Activated CD4-positive, alpha-beta T cell treated with anti-CD3 and anti-CD28 coated beads, Interleukin-2, amount 50 U/mL, for 24 hours (primary cell): Measurements from ENCODE around the gene POLE3.
"Not testable (repeated sequence)": the region's sequence is repeated elsewhere in the genome, so short reads cannot be mapped to it uniquely, and the experiment has no call there.

Source experiments
- DNase-seq, 2 donors: peaks; one replicate each; pipeline ENCODE4 v3.0.0-alpha.2; 2020; ENCODE audit warnings: low read depth in 1 of 2, low spot score in 1 of 2

POLE3 gene, protein sequence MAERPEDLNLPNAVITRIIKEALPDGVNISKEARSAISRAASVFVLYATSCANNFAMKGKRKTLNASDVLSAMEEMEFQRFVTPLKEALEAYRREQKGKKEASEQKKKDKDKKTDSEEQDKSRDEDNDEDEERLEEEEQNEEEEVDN

GRCh38 chr9:113410207-113410864, at the start of gene POLE3, which contains the start of gene C9orf43:
TSS of gene POLE3 (minus strand) at chr9:113410675. CDS start at chr9:113410293, 382 bp downstream.
TSS of gene C9orf43 (plus strand) at chr9:113410747. CDS start at chr9:113413494, 2,747 bp downstream.
- peak; percentile 92 to 93 for DNase-seq

GRCh38 chr9:113456235-113456634, 45.8 kb upstream of the POLE3 start:
- no peak for DNase-seq

GRCh38 chr9:113454914-113455761, 44.7 kb upstream of the POLE3 start:
- DNase-seq = no peak

- DNase-seq = no peak
These were observed 41.7 kb upstream of the POLE3 start for GRCh38 chr9:113452113-113452605.

GRCh38 chr9:113449376-113449775, 38.9 kb upstream of the POLE3 start:
- no peak for DNase-seq

- DNase-seq = no peak
These were observed 35.9 kb upstream of the POLE3 start for GRCh38 chr9:113446323-113446740.

DNA sequence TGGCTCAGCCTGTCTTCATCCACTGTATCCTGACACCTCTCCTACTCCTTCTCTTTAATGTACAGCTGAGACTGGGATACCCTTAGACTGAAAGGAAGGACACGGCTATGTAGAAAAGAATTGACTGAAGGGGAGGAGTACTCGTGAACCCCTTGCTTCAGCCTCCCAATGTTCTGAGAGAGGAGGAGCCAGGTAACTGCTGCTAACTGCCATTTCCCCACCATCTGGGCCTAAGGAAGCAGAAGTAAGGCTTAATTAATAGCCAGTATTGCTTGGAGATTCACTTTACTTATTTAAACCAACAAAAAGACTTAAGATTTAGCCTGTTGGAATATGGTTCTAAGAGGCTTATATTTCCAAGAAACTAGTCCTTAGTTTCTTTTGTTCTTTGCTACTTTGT, 34.3 kb upstream of the POLE3 start:
- DNase-seq = no peak

DNA sequence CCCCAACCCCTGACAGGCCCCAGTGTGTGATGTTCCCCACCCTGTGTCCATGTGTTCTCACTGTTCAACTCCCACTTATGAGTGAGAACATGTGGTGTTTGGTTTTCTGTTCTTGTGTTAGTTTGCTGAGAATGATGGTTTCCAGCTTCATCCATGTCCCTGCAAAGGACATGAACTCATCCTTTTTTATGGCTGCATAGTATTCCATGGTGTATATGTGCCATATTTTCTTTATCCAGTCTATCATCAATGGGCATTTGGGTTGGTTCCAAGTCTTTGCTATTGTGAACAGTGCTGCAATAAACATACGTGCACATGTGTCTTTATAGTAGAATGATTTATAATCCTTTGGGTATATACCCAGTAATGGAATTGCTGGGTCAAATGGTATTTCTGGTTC, 27.2 kb upstream of the POLE3 start:
- not testable (repeated sequence) for DNase-seq

- no peak for DNase-seq
These were observed 26.4 kb upstream of the POLE3 start for GRCh38 chr9:113436728-113437515.

- DNase-seq = no peak
These were observed 20.7 kb upstream of the POLE3 start for GRCh38 chr9:113431191-113431590.

GRCh38 chr9:113428062-113428615, 17.7 kb upstream of the POLE3 start:
- no peak for DNase-seq

DNA sequence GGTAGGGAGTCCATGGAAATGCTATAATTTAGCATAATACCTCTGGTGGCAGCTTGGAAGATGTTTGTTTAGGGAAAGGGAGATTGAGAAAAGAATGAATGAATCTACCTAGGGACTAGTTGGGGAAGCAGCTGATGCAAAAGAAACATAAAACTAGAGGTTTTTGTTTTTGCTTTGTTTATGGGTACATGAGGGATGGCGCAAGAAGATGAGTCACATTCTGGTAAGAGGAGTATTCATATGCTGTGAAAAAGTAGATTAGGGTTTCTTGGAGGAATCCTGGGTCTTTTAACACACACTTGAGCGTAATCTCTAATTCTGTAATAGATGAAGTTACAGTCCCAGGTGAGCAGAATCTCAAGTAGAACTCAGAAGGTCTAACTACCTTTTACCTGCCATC, 17.2 kb upstream of the POLE3 start:
- no peak for DNase-seq

DNA sequence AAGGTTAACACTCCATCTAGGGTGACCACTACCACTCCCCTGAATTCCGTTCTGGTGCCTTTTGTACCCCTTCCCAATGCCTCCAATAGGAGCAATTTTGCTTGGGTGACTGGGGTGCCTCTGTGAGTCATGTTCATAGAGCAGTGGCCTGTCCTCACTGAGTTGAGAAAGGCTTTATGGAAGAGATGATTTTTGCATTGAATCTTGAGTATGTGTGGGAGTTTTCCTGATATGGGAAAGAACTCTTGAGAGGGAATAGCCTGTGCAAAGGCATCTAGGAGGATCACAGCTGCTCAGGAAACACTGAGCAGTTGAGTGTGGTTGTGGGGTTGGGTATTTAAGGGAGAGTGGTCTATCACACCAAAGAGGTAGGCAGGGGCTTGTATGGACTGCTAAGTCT, 16.2 kb upstream of the POLE3 start:
- no peak for DNase-seq

DNA sequence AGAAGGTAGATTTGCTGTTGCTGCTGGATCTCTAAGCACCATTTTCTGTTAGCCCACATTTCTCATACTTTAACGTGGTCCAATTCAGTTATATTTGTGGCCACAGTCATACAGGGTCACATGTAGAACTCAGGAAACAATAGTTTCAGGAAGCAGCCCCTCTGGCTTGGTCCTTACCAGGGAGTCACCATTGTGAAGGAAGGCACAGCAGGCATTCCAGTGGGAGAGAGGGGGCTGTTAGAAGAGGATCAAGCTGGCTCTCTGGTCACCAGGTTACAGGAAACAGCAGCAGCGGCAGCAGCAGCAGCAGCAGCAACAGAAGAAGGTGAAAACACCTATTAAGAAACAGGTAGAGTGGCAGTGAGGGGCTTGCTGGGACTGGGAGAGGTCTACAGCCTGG, 14.6 kb upstream of the POLE3 start:
- DNase-seq = no peak

DNA sequence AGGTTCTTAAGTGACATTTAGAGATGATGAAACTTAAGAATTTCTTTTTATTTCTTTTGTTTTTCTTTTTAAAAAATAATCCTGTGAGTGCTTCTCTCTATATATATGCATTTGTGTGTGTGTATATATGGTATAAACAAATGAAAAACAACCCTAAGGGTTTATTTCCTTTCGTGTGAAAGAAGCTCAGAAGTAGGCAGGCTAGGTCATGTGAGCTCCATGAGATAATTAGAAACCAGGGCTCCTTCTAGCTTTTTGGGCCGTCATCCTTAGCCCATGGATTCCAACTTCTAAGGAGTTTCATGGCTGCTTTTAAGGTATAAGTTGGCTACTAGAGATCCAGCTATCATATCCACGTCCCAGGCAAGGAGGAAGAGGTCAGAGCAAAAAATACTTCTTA, 11.3 kb upstream of the POLE3 start:
- no peak for DNase-seq

DNA sequence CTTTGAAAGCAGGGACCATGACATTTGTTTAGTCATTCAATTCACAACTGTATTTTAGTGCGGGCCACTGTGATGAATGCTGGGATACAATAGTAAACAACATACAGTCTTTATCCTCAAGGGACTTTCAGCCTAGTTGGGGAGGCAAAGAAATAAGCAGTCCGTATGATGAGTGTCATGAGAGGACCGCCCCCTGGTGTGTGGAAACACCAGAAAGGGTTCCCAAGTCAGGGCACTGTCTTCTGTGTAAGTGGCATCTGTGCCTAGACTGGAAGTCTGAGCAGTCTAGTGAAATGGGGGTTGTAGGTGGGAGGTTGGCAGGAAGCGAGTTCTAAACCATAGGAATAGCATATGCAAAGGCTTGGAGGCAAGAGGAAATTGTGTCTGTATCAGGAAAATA, 6.9 kb upstream of the POLE3 start:
- DNase-seq = no peak

DNA sequence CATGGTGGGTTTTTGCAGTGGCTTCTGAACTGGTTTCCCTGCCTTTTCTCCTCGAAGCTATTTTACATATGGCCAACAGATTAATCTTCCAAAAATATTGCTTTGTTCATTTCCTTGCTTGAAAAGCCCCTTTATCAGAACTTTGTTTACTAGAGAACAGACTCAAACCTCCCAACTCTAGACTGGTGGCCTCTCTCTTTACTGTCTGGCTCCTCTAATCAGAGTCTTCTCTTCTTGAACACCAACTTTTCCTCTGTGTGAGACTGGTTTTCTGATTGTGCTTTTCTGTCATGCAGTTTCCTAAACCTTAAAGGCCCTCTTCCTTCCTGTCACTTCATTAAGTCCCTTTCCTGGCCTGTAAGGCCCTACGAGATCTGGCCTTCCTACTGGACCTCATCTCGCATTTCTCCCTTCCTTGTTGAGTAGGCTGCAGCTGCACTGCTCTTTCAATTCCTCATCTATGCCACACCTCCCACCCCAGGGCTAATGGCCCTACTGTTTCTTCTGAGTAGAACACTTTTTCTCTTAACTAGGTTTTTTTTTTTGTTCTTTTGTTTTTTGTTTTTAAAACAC, 5.8 kb upstream of the POLE3 start:
- no peak for DNase-seq

GRCh38 chr9:113409883-113410206, 630 bp downstream of the POLE3 start:
- DNase-seq = no peak

DNA sequence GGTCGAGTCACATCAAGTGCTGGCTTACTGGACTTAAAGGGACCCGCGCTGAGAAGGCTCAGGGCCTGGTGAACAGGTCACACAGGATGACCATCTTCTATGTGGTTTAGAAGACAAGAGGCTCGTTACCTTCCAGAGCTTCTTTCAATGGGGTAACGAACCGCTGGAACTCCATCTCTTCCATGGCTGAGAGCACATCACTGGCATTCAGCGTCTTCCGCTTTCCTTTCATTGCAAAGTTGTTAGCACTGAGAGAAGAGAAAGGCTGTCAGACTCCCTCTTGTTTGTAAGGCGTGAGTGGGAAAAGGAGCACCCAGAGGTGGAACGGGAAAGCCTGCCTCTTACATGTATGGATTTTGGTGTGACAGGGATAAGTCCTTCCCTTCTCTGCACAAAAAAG, 994 bp downstream of the POLE3 start:
- no peak for DNase-seq

DNA sequence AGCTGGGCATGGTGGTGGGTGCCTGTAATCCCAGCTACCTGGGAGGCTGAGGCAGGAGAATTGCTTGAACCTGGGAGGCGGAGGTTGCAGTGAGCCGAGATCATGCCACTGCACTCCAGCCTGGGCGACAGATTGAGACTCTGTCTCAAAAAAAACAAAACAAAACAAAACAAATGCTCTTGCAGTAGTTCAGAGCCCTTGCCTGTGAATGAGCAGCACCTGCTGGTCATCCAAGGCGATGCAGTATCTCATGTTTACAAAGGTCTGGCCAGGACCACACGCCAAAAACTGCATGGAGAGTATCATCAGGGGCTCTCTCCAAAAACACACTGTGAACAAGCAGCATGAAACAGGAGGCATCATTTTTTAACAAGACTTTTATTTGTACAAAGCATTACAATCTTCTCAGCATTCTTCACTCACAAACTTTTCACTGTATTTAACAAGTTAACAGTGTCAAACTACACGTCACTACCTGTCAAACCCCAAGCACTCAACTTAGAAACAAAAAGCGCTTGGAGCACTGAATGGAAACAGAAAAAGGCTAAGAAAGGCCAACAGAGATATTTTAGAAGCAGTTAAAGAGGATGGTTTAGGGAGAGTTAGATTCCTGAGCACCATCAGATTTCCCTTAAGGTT, 3.5 kb downstream of the POLE3 start:
- DNase-seq = peak in 1 of 2 donors; percentile 19
